IPS-NIHi11 (cell line): ENCODE data around the gene BLTP3A.

Experiments
- DNase-seq: peaks from one replicate; pipeline ENCODE4 v3.0.0; 2012; ENCODE audit warnings: mixed read lengths, low spot score

The BLTP3A gene

GRCh38 chr6:34829137-34829536, 37.3 kb downstream of the BLTP3A start:
- DNase-seq = no peak

- no peak for DNase-seq
Measured at GRCh38 chr6:34832942-34833341, 41.1 kb downstream of the BLTP3A start.

- no peak for DNase-seq
Measured at GRCh38 chr6:34834789-34835518, 43.1 kb downstream of the BLTP3A start.

- DNase-seq = no peak
Measured at GRCh38 chr6:34836008-34836407, 44.1 kb downstream of the BLTP3A start.

GRCh38 chr6:34836451-34836850, 44.6 kb downstream of the BLTP3A start:
- no peak for DNase-seq

- no peak for DNase-seq
Measured at GRCh38 chr6:34837528-34837927, 45.6 kb downstream of the BLTP3A start.

- no peak for DNase-seq
Measured at GRCh38 chr6:34839666-34840352, 47.9 kb downstream of the BLTP3A start.
